Progenitor cell of endocrine pancreas (in vitro differentiated cells): ENCODE measurements around the gene THOP1. TPM values are rescaled to one million over a fixed set of nuclear protein-coding genes. Genes with fewer than 3 reads are reported as not detected.

Experiments
- DNase-seq: peaks from one replicate; pipeline ENCODE4 v3.0.0; 2021; ENCODE audit warnings: low spot score; ENCODE audit not compliant: unreplicated experiment
- H3K27ac Mint-ChIP-seq: 2 replicates; pipeline ENCODE4 v1.8.0; 2021; ENCODE audit warnings: mild to moderate bottlenecking, moderate library complexity, mixed read lengths
- H3K27me3 Mint-ChIP-seq: 2 replicates; pipeline ENCODE4 v1.8.0; 2021; ENCODE audit warnings: mixed read lengths
- H3K36me3 Mint-ChIP-seq: 2 replicates; pipeline ENCODE4 v1.8.0; 2022; ENCODE audit warnings: mixed read lengths; ENCODE audit not compliant: insufficient read depth
- H3K4me1 Mint-ChIP-seq: 2 replicates; pipeline ENCODE4 v1.8.0; 2021; ENCODE audit warnings: low read depth, mixed read lengths
- H3K4me3 Mint-ChIP-seq: 2 replicates; pipeline ENCODE4 v1.8.0; 2021; ENCODE audit warnings: low read depth, mild to moderate bottlenecking, moderate library complexity, mixed read lengths
- H3K9me3 Mint-ChIP-seq: 2 replicates; pipeline ENCODE4 v1.8.0; 2021; ENCODE audit warnings: low read depth, mixed read lengths
- total RNA-seq: library from RNA; stranded (reverse); gene quantifications from 2 replicates; pipeline ENCODE4 v1.2.1, GENCODE V29; 2021
- TF ChIP-seq, protein P1 (sequence below): fragments of 200-600 bp; sonication (generic); IDR thresholded peaks from one replicate; pipeline ENCODE4 v1.5.0; 2021; ENCODE audit warnings: antibody characterized with exemption, mild to moderate bottlenecking; ENCODE audit not compliant: unreplicated experiment

THOP1 gene
- total RNA-seq, 1 donor from 2014 or later: 108 TPM

DNA sequence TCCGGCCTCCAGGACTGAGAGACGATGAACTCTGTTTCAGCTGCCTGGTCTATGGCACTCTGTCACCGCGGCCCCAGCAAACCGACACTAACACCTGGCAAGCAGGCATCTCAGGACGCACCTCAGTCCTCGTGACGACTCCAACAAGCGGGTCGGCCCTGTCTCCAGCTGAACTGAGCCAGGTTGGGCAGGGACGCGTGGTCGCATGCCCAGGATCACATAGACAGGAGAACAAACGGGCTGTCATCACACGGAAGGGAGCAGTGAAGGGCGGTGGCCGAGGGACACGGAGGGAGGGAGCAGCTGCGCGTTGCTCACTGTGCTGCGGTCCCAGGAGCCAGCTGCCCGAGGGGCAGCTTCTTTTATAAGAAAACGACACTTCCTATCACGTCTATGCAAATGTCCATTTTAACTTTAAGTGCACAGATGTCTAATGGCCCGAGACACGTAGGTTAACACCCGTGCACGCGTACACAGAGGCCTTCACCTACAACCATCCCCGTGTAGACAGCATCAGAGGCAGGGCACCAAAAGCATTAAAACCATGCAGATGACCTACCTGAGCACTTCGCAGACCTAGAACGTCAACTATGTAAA lies 11.1 kb upstream of the THOP1 start:
- Mint-ChIP-seq H3K36me3 (peaks cover 7% of the 10 kb centered on the region), H3K27ac (peak overlapping the region; percentile 67), H3K27me3 (no peaks in the 10 kb centered on the region), H3K4me3 (no peak overlapping the region), H3K9me3 (no peaks in the 10 kb centered on the region), H3K4me1 (no peaks in the 10 kb centered on the region)
- DNase-seq: no peak
- TF ChIP-seq, protein P1, sequence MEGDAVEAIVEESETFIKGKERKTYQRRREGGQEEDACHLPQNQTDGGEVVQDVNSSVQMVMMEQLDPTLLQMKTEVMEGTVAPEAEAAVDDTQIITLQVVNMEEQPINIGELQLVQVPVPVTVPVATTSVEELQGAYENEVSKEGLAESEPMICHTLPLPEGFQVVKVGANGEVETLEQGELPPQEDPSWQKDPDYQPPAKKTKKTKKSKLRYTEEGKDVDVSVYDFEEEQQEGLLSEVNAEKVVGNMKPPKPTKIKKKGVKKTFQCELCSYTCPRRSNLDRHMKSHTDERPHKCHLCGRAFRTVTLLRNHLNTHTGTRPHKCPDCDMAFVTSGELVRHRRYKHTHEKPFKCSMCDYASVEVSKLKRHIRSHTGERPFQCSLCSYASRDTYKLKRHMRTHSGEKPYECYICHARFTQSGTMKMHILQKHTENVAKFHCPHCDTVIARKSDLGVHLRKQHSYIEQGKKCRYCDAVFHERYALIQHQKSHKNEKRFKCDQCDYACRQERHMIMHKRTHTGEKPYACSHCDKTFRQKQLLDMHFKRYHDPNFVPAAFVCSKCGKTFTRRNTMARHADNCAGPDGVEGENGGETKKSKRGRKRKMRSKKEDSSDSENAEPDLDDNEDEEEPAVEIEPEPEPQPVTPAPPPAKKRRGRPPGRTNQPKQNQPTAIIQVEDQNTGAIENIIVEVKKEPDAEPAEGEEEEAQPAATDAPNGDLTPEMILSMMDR: no peak

DNA sequence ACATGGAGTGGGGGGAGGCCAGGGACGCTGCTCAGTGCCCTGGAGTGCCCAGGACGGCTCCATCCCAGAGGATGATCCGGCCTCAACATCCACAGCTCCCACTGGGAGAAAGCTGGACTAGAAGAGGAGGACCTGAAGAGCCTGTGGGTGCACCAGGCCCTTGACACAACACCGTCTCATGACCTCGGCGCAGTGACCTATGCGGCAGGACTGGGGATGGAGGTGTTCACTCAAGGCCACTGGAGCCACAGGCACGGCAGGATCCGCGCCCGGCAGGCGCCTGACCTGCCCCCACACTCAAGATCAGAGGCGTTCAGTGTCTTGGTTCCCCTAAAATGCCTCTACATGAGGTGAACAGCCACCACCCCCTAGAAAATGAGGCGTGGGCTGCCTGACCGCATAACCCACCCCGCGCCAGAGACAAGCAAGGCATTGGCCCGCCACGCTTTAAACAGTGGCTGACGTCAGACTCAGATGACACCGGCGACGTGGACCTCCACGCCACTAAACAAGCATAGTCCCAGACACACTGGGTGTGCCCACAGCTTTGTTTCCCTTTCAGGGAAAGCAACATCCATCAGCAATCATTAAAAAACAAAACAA lies 10.2 kb upstream of the THOP1 start:
- Mint-ChIP-seq H3K9me3 (no peaks in the 10 kb centered on the region), H3K36me3 (peaks cover 7% of the 10 kb centered on the region), H3K27ac (peak overlapping the region; percentile 84), H3K27me3 (no peaks in the 10 kb centered on the region), H3K4me1 (no peaks in the 10 kb centered on the region), H3K4me3 (no peak overlapping the region)
- DNase-seq: no peak
- TF ChIP-seq, protein P1: no peak

GRCh38 chr19:2775556-2776430 lies 9.5 kb upstream of the THOP1 start:
- H3K36me3 Mint-ChIP-seq: peaks cover 7% of the 10 kb centered on the region
- DNase-seq: no peak
- no peaks in the 10 kb centered on the region for H3K9me3 Mint-ChIP-seq
- H3K27me3 Mint-ChIP-seq: no peaks in the 10 kb centered on the region
- H3K4me3 Mint-ChIP-seq: no peak overlapping the region
- peak overlapping the region; percentile 84 for H3K27ac Mint-ChIP-seq
- H3K4me1 Mint-ChIP-seq: peaks cover 1% of the 10 kb centered on the region
- TF ChIP-seq, protein P1: no peak

DNA sequence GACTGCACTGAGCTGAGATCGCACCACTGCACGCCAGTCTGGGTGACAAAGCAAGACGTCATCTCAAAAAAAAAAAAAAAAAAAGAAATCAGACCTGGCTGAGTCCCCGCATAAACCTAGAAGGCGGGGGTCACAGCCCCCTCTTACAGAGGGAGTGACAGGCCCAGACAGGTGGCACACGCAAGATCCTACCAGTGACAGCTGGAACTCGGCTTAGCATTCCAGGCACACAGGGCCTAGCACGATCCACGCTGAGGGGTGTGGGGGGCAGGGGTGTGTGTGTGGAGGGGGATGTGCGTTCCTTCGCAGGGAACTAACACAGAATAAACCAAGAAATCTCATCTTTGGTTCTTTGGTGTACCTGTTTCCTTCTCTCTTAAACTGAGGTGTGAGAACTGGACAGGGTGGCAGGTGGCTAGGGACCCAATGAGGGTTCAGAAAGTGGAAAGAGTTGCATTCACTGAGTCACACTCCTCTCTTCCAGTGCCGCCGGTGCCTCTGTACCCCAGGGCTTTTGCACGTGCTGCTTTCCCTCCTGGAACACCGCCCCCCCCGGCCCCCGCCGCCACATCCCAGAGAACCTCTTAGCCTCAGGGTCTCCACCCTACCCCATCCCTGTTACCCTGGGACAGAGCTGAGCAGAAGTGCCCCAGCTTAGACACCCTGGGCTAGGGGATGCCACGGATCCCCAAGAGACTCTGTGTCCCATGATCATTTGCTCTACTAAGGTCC lies 7.2 kb upstream of the THOP1 start:
- TF ChIP-seq, protein P1: no peak
- H3K4me1 Mint-ChIP-seq: peaks cover 15% of the 10 kb centered on the region
- no peak overlapping the region for H3K4me3 Mint-ChIP-seq
- H3K27me3 Mint-ChIP-seq: no peaks in the 10 kb centered on the region
- no peak for DNase-seq
- H3K9me3 Mint-ChIP-seq: no peaks in the 10 kb centered on the region
- peaks cover 7% of the 10 kb centered on the region for H3K36me3 Mint-ChIP-seq
- H3K27ac Mint-ChIP-seq: no peak overlapping the region
